Heart left ventricle (tissue), 13 donors: Measurements from ENCODE around the gene PLAU.

Experiments
- CTCF ChIP-seq, 12 donors: fragments of 200-600 bp; sonication (generic) in 4 of 12; IDR thresholded peaks; one replicate each; pipeline versions ENCODE4 v1.5.0 to v1.8.0; 2018 to 2022; ENCODE audit warnings: antibody characterized with exemption in 12 of 12, mild to moderate bottlenecking in 5 of 12
- POLR2A ChIP-seq, 2 donors: fragments of 450-650 bp; IDR thresholded peaks; one replicate each; pipeline ENCODE4 v1.6.1; 2017; ENCODE audit warnings: antibody characterized with exemption in 2 of 2, mild to moderate bottlenecking in 2 of 2, moderate library complexity in 2 of 2
- donor health status: ischemic (EF 13 %, LVEDD 7.1; RV severe dilation, severe dysfunction).
- donor health status: DM: no; HTN: yes; CAD: no.
- donor health status: DM: no; HTN: no; CAD: no.
- donor health status: ischemic (EF 25% LVEDD 6.9; RV normal size, moderate dysfunction).
- donor health status: ischemic (EF 25% LVEDD 5.7; RV mildly dilated, moderate dysfunction).
- donor health status: ischemic (EF 35%, LVEDD 5.7; RV mildly dilated, moderate dysfunction).
- donor health status: nonischemic (EF 11% LVEDD 7.7; RV severe dilation, severe dysfunction).
- donor health status: DM: yes; HTN: yes; CAD: no.
- donor health status: PGD.
- donor health status: ischemic (EF 29% LVEDD 5.4; RV normal size, mild dysfunction).
- donor health status: nonischemic (EF 23%, LVEDD 6.1; RV moderate dilation, normal function).

- TF ChIP-seq CTCF (IDR thresholded peaks at IDR 0.05) = no peak
- TF ChIP-seq POLR2A (IDR thresholded peaks at IDR 0.05) = no peak
Measured at GRCh38 chr10:73908853-73909539, 1.9 kb upstream of the PLAU start.
